ENCODE data around the gene ARMC5. TPM values are rescaled to one million over a fixed set of nuclear protein-coding genes. Genes with fewer than 3 reads are reported as not detected.

The ARMC5 gene
- total and polyA plus RNA-seq, 10 of the 15 experiments (the other 5 are each of a cell fraction or from before 2014, with no cell fraction given): 0.06 to 13.2 (median 5.6) TPM

DNA sequence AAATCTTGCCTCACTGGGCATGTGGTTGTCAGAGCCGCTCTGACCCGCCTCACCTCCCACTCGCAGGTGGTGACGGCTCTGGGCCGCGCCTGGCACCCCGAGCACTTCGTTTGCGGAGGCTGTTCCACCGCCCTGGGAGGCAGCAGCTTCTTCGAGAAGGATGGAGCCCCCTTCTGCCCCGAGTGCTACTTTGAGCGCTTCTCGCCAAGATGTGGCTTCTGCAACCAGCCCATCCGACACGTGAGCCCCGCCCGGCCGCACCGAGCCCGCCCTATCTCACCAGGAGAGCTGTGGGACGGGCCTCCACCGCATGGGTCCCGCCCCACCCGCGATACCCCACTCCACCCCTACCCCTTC lies 16.6 kb downstream of the ARMC5 start:
- POLR2A ChIA-PET: no interaction called here
- no peak overlapping the region for H3K4me3 ChIP-seq

More for the DNA sequence above, 16.6 kb downstream of the ARMC5 start:
- Histone ChIP-seq H3K4me2 (ENCODE audit: control insufficient read depth, insufficient read depth) (no peak overlapping the region), H3K27ac (ENCODE audit: control insufficient read depth, insufficient read depth) (no peak overlapping the region), H3K9me3 (replicated peaks; ENCODE audit: control insufficient read depth, insufficient read depth, low read length) (no peaks in the 10 kb centered on the region), H4K20me1 (ENCODE audit: control insufficient read depth, insufficient read depth) (no peaks in the 10 kb centered on the region), H2AFZ (ENCODE audit: control insufficient read depth, low read depth, low read length) (no peak overlapping the region), H3K9ac (ENCODE audit: control insufficient read depth, insufficient read depth, low read length) (no peak overlapping the region), H3K36me3 (ENCODE audit: control insufficient read depth in 2 of 2, insufficient read depth in 2 of 2, low read length in 1 of 2) (no peaks in the 10 kb centered on the region), H3K79me2 (ENCODE audit: control insufficient read depth, insufficient read depth, low read length) (no peaks in the 10 kb centered on the region), H3K27me3 (replicated peaks in 1 of 2; ENCODE audit: control insufficient read depth in 2 of 2, insufficient read depth in 2 of 2, low read length in 1 of 2) (peaks cover 0 to 9% of the 10 kb centered on the region in 2 experiments; a peak in 3 of 4 replicates), H3K4me1 (ENCODE audit: control insufficient read depth, insufficient read depth, low read length) (peaks cover 7% of the 10 kb centered on the region; the same call in 1 of the 2 replicates)
- RAD21 ChIA-PET (ENCODE audit: unreplicated experiment): no interaction called here
- FAIRE-seq: no peak
- 72% methylated on average over 14 of the region's 26 CpGs for WGBS (ENCODE audit: insufficient coverage, insufficient replicate concordance, low lambda C conversion rate, missing lambda C conversion rate)
- BruUV-seq (replicated peaks): no TSS peak
- SMC1A ChIA-PET (ENCODE audit: uncharacterized antibody, unreplicated experiment): no interaction called here
- no peak for DNase-seq (ENCODE audit: low read depth, low spot score)
- ATAC-seq: no peak
- in situ Hi-C loops (cut with MboI): no loop called here
- intact Hi-C loops (cut with micrococcal nuclease; ENCODE audit: unreplicated experiment): no loop called here
- TF ChIP-seq ZNF622 (IDR thresholded peaks at IDR 0.05) (no peak), HDGF (IDR thresholded peaks at IDR 0.05) (no peak), SUPT20H (IDR thresholded peaks at IDR 0.05; ENCODE audit: borderline replicate concordance, control insufficient read depth, low read depth, low read length) (no peak), ZNF207 (IDR thresholded peaks at IDR 0.05; ENCODE audit: borderline replicate concordance) (no peak), TCF3 (IDR thresholded peaks at IDR 0.05; ENCODE audit: borderline replicate concordance, insufficient read depth, low read depth, low read length) (no peak), SPI1 (IDR thresholded peaks at IDR 0.05; ENCODE audit: borderline replicate concordance, insufficient read depth, low read depth, low read length) (no peak), ZNF217 (IDR thresholded peaks at IDR 0.05) (no peak), NBN (IDR thresholded peaks at IDR 0.05) (no peak), JUND (IDR thresholded peaks at IDR 0.05; ENCODE audit: low read depth, low read length) (no peak), ESRRA (IDR thresholded peaks at IDR 0.05; ENCODE audit: low read length) (no peak), ZNF24 (IDR thresholded peaks at IDR 0.05) (no peak)
- TF ChIP-seq, protein P1, sequence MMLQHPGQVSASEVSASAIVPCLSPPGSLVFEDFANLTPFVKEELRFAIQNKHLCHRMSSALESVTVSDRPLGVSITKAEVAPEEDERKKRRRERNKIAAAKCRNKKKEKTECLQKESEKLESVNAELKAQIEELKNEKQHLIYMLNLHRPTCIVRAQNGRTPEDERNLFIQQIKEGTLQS (IDR thresholded peaks at IDR 0.05; ENCODE audit: borderline replicate concordance, extremely low read depth, low read depth, low read length): no peak
- TF ChIP-seq, protein P2, sequence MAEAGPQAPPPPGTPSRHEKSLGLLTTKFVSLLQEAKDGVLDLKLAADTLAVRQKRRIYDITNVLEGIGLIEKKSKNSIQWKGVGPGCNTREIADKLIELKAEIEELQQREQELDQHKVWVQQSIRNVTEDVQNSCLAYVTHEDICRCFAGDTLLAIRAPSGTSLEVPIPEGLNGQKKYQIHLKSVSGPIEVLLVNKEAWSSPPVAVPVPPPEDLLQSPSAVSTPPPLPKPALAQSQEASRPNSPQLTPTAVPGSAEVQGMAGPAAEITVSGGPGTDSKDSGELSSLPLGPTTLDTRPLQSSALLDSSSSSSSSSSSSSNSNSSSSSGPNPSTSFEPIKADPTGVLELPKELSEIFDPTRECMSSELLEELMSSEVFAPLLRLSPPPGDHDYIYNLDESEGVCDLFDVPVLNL (IDR thresholded peaks at IDR 0.05; ENCODE audit: low read depth, low read length): no peak
- CTCF ChIA-PET: interaction anchor here (1.9 kb wide), 1 partner anchor 15 kb away, joined by 13 read pairs; no protein-coding TSS in a partner anchor

Data from GM12878 (cell line).